Neural cell (in vitro differentiated cells): ENCODE results near the gene RAB44.

Source experiments
- CTCF ChIP-seq: fragments of 450-650 bp; IDR thresholded peaks from 2 replicates; pipeline ENCODE4 v1.5.1; 2014; ENCODE audit warnings: antibody characterized with exemption, mild to moderate bottlenecking, moderate library complexity; ENCODE audit not compliant: poor library complexity, severe bottlenecking
- MXI1 ChIP-seq: fragments of 450-650 bp; conservative IDR thresholded peaks from 2 replicates; pipeline ENCODE4 v1.6.1; 2014; ENCODE audit warnings: antibody characterized with exemption, mild to moderate bottlenecking; ENCODE audit not compliant: poor library complexity, severe bottlenecking
- POLR2AphosphoS5 ChIP-seq: IDR thresholded peaks from 2 replicates; pipeline ENCODE4 v1.6.1; 2012
- RAD21 ChIP-seq: fragments of 450-650 bp; conservative IDR thresholded peaks from 2 replicates; pipeline ENCODE4 v1.6.1; 2014; ENCODE audit warnings: antibody characterized with exemption, mild to moderate bottlenecking, moderate library complexity
- REST ChIP-seq: IDR thresholded peaks from 2 replicates; pipeline ENCODE4 v1.6.1; 2012; ENCODE audit warnings: borderline replicate concordance
- SMC3 ChIP-seq: fragments of 450-650 bp; conservative IDR thresholded peaks from 2 replicates; pipeline ENCODE4 v1.6.1; 2014; ENCODE audit warnings: antibody characterized with exemption, mild to moderate bottlenecking, moderate library complexity; ENCODE audit not compliant: poor library complexity

- no peak for TF ChIP-seq CTCF
- no peak for TF ChIP-seq RAD21
- TF ChIP-seq POLR2AphosphoS5, result no peak
- no peak for TF ChIP-seq MXI1
- no peak for TF ChIP-seq REST
- no peak for TF ChIP-seq SMC3
Observed at GRCh38 chr6:36734486-36735060, 36.9 kb downstream of the RAB44 start.
